DMS53 (cell line): ENCODE data around the gene DPH7.
"Not testable (repeated sequence)": the region's sequence is repeated elsewhere in the genome, so short reads cannot be mapped to it uniquely, and the experiment has no call there.

Experiments
- DNase-seq: peaks from one replicate; lab custom pipeline; 2025; lab: John Stamatoyannopoulos, UW

The DPH7 gene

GRCh38 chr9:137580209-137580953, 1.7 kb upstream of the DPH7 start:
- DNase-seq, result peak; percentile 22

GRCh38 chr9:137579259-137579604, 507 bp upstream of the DPH7 start:
- peak; percentile 53 for DNase-seq

- DNase-seq, result no peak
Observed at GRCh38 chr9:137575716-137576411, 2.9 kb downstream of the DPH7 start.

DNA sequence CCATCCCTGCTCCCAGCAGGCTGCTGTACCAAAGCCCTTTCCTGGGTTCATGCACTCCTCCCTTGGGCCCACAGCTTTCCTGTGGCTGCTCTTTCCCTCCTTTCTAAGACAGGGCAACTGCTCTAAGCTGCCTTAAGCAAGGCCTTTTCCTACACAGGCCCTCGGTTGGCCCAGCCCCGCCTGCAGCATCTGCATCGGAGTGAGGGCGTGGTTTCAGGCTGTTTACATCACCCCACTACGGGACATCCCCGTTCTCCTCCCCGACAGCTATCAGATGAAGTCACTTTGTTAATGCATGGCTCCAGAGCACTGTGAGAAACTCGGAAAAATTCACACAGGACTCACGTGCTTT, 3.4 kb downstream of the DPH7 start:
- DNase-seq, result no peak

DNA sequence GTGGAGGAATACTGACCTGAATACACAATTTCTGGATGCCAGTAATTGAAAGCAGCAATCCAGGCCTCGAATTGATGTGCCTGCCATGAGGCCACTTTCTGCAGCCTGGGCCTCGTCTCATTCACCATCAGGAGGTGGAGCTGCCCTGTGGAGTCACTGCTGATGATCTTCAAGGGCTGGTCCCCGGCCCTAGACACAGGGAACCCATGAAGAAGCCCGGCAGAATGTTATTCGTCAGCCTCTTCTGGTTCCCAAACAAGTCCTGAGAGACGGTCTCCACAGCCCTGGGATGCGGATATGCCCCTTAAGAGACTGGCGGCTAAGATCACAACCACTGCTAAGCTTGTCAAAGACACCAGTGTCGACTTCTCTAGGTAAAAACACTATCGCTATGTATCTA, 4.5 kb downstream of the DPH7 start:
- DNase-seq, result no peak

DNA sequence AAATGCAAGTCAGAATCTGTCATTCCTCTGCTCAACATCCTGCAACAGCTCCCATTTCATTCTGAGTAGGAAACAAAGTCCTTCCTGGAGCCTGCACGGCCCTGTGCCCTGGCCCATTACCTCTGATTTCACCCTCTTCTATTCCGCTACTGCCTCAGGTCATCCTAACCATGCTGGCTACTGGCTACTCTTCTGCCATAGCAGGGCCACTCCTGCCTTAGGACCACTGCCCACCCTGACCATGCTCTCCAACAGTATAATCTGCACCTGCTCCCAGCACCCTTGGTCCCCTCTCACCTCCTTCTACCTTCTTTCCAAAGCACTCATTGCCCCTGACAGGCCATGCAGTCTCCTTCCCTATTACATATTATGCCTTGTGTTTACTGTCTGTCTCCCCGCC, 8.2 kb downstream of the DPH7 start:
- no peak for DNase-seq

DNA sequence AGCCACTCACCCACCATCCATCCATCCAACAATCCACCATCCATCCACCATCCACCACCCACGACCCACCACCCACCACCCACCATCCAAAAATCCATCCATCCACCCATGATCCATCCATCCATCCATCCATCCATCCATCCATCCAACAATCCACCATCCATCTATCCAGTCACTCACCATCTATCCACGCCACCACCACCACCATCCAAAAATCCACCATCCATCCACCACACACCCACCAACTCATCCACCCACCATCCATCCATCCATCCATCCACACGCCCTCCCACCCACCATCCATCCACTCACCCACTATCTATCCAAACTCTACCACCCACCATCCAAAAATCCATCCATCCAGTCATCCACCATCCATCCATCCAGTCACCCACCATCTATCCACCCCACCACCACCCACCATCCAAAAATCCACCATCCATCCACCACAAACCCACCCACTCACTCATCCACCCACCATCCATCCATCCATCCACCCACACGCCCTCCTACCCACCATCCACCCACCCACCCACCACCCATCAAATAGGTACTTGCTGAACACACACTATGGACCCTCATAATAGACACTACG, 9.0 kb downstream of the DPH7 start:
- no peak for DNase-seq

DNA sequence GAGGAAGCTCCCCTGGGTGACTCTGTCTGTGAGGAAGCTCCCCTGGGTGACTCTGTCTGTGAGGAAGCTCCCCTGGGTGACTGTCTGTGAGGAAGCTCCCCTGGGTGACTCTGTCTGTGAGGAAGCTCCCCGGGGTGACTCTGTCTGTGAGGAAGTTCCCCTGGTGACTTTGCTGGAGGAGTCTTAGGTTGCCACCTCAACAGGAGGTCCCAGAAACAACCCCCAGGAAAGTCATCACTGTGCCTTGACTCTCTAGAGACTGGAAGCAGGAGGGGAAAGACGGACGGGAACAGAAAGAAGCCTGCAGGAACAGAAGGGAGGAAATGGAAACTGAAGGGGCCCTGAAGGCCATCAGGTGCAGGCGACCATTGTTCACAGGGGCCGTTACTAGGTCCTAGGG, 10.3 kb downstream of the DPH7 start:
- DNase-seq, result not testable (repeated sequence)

GRCh38 chr9:137564817-137565411, 13.8 kb downstream of the DPH7 start:
- DNase-seq, result no peak

DNA sequence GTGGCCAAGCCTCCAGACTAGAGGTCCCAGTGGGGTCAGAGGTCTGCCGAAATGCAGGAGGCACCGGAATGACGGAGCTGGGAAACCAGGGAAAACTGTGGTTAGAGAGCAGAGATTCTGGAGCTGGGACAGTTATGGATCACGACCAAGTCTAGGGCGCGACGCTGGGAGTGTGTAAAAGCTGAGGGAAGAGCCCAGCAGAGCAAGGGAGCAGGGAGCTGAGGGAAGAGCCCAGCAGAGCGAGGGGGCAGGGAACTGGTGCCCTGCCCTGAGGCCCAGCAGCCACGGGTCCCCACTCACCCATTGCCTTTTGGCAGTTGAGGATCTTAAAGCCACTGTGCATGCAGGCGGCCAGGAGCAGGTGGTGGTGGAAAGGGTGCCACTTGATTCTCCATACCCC, 14.6 kb downstream of the DPH7 start:
- no peak for DNase-seq

DNA sequence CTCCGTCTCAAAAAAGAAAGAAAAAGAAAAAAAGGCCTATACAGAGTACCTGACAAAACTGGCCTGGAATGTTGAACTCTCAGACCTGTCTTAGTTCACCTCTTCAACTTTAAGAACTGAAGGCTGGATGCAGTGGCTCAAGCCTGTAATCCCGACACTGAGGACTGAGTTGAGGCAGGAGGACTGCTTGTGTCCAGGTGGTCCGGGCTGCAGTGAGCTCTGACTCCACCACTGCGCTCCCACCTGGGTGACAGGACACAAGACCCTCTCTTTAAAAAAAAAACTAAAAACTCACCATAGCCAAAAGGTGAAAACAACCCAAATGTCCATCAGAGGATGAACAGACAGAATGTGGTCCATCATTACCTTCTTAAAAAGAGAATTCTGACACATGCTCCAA, 20.6 kb downstream of the DPH7 start:
- DNase-seq, result no peak

- DNase-seq, result peak; percentile 26
Observed at GRCh38 chr9:137556069-137556838, 22.5 kb downstream of the DPH7 start.

GRCh38 chr9:137555179-137555578, 23.5 kb downstream of the DPH7 start:
- no peak for DNase-seq

GRCh38 chr9:137554349-137554748, 24.4 kb downstream of the DPH7 start:
- DNase-seq, result no peak

DNA sequence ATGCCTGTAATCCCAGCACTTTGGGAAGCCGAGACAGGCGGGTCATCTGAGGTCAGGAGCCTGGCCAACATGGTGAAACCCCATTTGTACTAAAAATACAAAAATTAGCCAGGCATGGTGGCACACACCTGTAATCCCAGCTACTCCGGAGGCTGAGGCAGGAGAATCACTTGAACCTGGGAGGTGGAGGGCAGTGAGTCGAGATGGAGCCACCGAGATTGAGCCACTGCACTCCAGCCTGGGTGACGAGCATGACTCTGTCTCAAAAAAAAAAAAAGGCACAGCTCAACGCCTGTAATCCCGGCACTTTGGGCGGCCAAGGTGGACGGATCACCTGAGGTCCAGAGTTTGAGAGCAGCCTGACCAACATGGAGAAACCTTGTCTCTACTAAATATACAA, 25.1 kb downstream of the DPH7 start:
- not testable (repeated sequence) for DNase-seq

GRCh38 chr9:137552022-137552768, 26.5 kb downstream of the DPH7 start:
- no peak for DNase-seq

GRCh38 chr9:137551264-137552021, 27.3 kb downstream of the DPH7 start, which contains the start of gene MRPL41:
Gene MRPL41, plus strand, starts transcription at chr9:137551879. Its CDS starts 203 bp downstream, at chr9:137552082.
- DNase-seq, result peak; percentile 96

GRCh38 chr9:137550958-137551263, 27.8 kb downstream of the DPH7 start:
- DNase-seq, result not testable (repeated sequence)

DNA sequence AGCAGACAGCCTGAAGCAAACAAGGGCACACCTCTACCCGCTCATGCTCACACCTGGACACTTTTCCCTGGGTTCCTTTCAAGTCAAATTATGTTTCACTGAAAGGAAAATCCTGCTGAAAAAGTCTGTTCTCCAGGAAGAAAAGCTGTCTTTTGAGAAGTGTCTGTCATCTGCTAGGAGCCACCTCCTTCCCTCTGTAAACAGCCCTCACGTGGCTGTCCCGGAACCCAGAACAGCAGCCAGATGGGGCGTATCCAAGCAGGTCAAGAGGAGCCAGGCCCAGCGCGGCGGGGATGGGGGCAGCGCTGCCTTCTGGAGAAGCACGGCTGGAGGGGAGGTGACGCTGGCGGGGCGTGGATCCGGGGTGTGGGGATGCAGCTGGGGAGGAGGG, 28.5 kb downstream of the DPH7 start, which contains the start of gene PNPLA7:
Gene PNPLA7, minus strand, starts transcription at position 172 of the 391 bp plus-strand sequence. CDS start 205 bp downstream, outside the sequence.
- DNase-seq, result peak; percentile 97

GRCh38 chr9:137547687-137548543, 30.8 kb downstream of the DPH7 start:
- no peak for DNase-seq
